ENCODE measurements around the gene EIF2S2.

The EIF2S2 gene

GRCh38 chr20:34084227-34084923 is 27.7 kb downstream of the EIF2S2 start:
- no peak overlapping the region for H2AFZ ChIP-seq (ENCODE audit: low read depth)
- H3K79me2 ChIP-seq (ENCODE audit: insufficient read depth, low read depth) = no peaks in the 10 kb centered on the region
- no peak for TF ChIP-seq CTCF (conservative IDR thresholded peaks at IDR 0.05; ENCODE audit: low read depth, low read length)
- H3K9ac ChIP-seq = no peak overlapping the region
- peak overlapping the region; percentile 38; the same call in 1 of the 2 replicates for H3K27ac ChIP-seq
- peaks cover 9% of the 10 kb centered on the region; the same call in 1 of the 2 replicates for H3K36me3 ChIP-seq (ENCODE audit: insufficient read depth)
- no peak overlapping the region for H3K4me3 ChIP-seq (IDR thresholded peaks at IDR 0.05; ENCODE audit: insufficient read depth, low read depth, low read length)
- no peak overlapping the region for H3K4me2 ChIP-seq
- peaks cover 47% of the 10 kb centered on the region for H3K4me1 ChIP-seq (ENCODE audit: low read depth, poor library complexity, severe bottlenecking)
- H4K20me1 ChIP-seq (ENCODE audit: insufficient read depth) = no peaks in the 10 kb centered on the region
- no peaks in the 10 kb centered on the region for H3K27me3 ChIP-seq (ENCODE audit: insufficient read depth, low read depth)

GRCh38 chr20:34083781-34084180 is 28.3 kb downstream of the EIF2S2 start:
- Histone ChIP-seq H3K27me3 (ENCODE audit: insufficient read depth, low read depth) (no peaks in the 10 kb centered on the region), H3K36me3 (ENCODE audit: insufficient read depth) (peaks cover 4% of the 10 kb centered on the region; the same call in 1 of the 2 replicates), H3K4me2 (no peak overlapping the region), H3K27ac (peak overlapping the region; percentile 38; the same call in 1 of the 2 replicates), H2AFZ (ENCODE audit: low read depth) (no peak overlapping the region), H3K79me2 (ENCODE audit: insufficient read depth, low read depth) (no peaks in the 10 kb centered on the region), H3K4me3 (IDR thresholded peaks at IDR 0.05; ENCODE audit: insufficient read depth, low read depth, low read length) (no peak overlapping the region), H3K9ac (no peak overlapping the region), H4K20me1 (ENCODE audit: insufficient read depth) (no peaks in the 10 kb centered on the region), H3K4me1 (ENCODE audit: low read depth, poor library complexity, severe bottlenecking) (peaks cover 47% of the 10 kb centered on the region)
- TF ChIP-seq CTCF (conservative IDR thresholded peaks at IDR 0.05; ENCODE audit: low read depth, low read length) = no peak

DNA sequence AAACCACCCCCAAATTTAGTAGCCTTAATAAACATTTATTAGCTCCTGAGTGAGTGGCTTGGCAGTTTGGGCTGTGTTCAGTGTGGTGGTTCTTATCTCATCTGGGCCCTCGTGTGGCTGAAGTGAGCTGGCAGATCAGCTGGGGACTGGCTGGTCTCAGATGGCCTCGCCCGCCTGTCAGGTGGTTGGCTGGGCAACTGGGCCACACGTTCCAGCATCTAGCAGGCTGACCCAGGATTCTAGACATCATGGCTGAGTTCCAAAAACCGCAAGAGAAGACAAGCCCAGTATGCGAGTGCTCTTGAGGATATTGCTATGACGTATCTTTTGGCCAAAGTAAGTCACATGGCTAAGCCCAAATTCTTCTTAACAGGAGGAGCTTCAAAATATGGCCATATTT is 28.9 kb downstream of the EIF2S2 start:
- H3K27me3 ChIP-seq (ENCODE audit: insufficient read depth, low read depth) = no peaks in the 10 kb centered on the region
- peaks cover 47% of the 10 kb centered on the region for H3K4me1 ChIP-seq (ENCODE audit: low read depth, poor library complexity, severe bottlenecking)
- TF ChIP-seq CTCF (conservative IDR thresholded peaks at IDR 0.05; ENCODE audit: low read depth, low read length) = no peak
- no peak overlapping the region for H3K4me3 ChIP-seq (IDR thresholded peaks at IDR 0.05; ENCODE audit: insufficient read depth, low read depth, low read length)
- no peak overlapping the region for H3K9ac ChIP-seq
- peak overlapping the region; percentile 38; the same call in 1 of the 2 replicates for H3K27ac ChIP-seq
- no peak overlapping the region for H2AFZ ChIP-seq (ENCODE audit: low read depth)
- no peaks in the 10 kb centered on the region; the same call in 1 of the 2 replicates for H3K36me3 ChIP-seq (ENCODE audit: insufficient read depth)
- no peaks in the 10 kb centered on the region for H4K20me1 ChIP-seq (ENCODE audit: insufficient read depth)
- H3K79me2 ChIP-seq (ENCODE audit: insufficient read depth, low read depth) = no peaks in the 10 kb centered on the region
- no peak overlapping the region for H3K4me2 ChIP-seq

GRCh38 chr20:34082232-34082887 is 29.7 kb downstream of the EIF2S2 start:
- Histone ChIP-seq H3K27me3 (ENCODE audit: insufficient read depth, low read depth) (no peaks in the 10 kb centered on the region), H3K27ac (peak overlapping the region; percentile 38; the same call in 1 of the 2 replicates), H4K20me1 (ENCODE audit: insufficient read depth) (no peaks in the 10 kb centered on the region), H3K4me3 (IDR thresholded peaks at IDR 0.05; ENCODE audit: insufficient read depth, low read depth, low read length) (no peak overlapping the region), H3K4me1 (ENCODE audit: low read depth, poor library complexity, severe bottlenecking) (peaks cover 47% of the 10 kb centered on the region), H3K9ac (no peak overlapping the region), H3K36me3 (ENCODE audit: insufficient read depth) (no peaks in the 10 kb centered on the region; the same call in 1 of the 2 replicates), H2AFZ (ENCODE audit: low read depth) (no peak overlapping the region), H3K79me2 (ENCODE audit: insufficient read depth, low read depth) (no peaks in the 10 kb centered on the region), H3K4me2 (no peak overlapping the region)
- no peak for TF ChIP-seq CTCF (conservative IDR thresholded peaks at IDR 0.05; ENCODE audit: low read depth, low read length)

Measured in KMS-11 (cell line).